ENCODE results near the gene ACSL5.

DNA sequence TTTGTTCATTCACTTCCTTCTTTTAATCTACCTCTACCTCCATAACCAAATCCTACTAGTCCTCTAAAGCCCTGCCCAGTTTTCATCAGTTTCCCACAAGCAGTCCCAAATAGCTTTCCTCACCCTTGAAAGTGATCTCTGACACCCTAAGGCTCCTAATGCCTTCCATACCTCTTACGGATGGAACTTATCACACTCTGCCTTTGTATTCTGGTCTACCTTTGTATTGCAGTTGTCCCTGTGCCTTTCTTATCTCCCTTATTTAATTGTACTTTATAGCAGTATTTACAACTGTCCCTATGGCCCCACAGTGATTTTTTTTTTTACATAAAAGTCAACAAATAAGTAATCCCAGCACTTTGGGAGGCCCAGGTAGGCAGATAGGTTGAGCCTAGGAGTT lies 33.8 kb downstream of the ACSL5 start:
- TF ChIP-seq, protein P1, sequence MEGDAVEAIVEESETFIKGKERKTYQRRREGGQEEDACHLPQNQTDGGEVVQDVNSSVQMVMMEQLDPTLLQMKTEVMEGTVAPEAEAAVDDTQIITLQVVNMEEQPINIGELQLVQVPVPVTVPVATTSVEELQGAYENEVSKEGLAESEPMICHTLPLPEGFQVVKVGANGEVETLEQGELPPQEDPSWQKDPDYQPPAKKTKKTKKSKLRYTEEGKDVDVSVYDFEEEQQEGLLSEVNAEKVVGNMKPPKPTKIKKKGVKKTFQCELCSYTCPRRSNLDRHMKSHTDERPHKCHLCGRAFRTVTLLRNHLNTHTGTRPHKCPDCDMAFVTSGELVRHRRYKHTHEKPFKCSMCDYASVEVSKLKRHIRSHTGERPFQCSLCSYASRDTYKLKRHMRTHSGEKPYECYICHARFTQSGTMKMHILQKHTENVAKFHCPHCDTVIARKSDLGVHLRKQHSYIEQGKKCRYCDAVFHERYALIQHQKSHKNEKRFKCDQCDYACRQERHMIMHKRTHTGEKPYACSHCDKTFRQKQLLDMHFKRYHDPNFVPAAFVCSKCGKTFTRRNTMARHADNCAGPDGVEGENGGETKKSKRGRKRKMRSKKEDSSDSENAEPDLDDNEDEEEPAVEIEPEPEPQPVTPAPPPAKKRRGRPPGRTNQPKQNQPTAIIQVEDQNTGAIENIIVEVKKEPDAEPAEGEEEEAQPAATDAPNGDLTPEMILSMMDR (conservative IDR thresholded peaks at IDR 0.05; ENCODE audit: low read length): no peak
- TF ChIP-seq EZH2phosphoT487 (IDR thresholded peaks at IDR 0.05; ENCODE audit: borderline replicate concordance, low read depth, low read length): no peak

All from OCI-LY7 (cell line).